Body of pancreas (tissue), 4 donors: Measurements from ENCODE around the gene KCNIP4. TPM values are rescaled to one million over a fixed set of nuclear protein-coding genes. Genes with fewer than 3 reads are reported as not detected.
A peak's percentile ranks its signal among the peaks of the same experiment; 100 is the strongest.

Experiments
- ATAC-seq: fragments of 150-250 bp; one replicate; pipeline ENCODE4 v1.9.1; 2016
- DNase-seq, 4 donors: peaks; one replicate each; pipeline ENCODE4 v3.0.0-alpha.2; 2019
- H3K27ac ChIP-seq, 4 donors: fragments of 200-600 bp; sonication (generic); 1 replicate in 3 of 4; 2 replicates in 1 of 4; pipeline versions ENCODE4 v1.5.1 to v1.6.1; 2016 to 2019; ENCODE audit warnings: mild to moderate bottlenecking in 1 of 4, mixed read lengths in 1 of 4, moderate library complexity in 1 of 4
- H3K27me3 ChIP-seq, 2 donors: fragments of 200-600 bp; sonication (generic); one replicate each; pipeline ENCODE4 v1.6.0; 2016; ENCODE audit warnings: mild to moderate bottlenecking in 1 of 2
- H3K36me3 ChIP-seq, 2 donors: fragments of 200-600 bp; sonication (generic); replicated peaks in 1 of 2; 2 replicates each; pipeline ENCODE4 v1.5.1; 2016; ENCODE audit warnings: low read depth in 2 of 2; ENCODE audit not compliant: insufficient read depth in 1 of 2
- H3K4me1 ChIP-seq: fragments of 200-600 bp; sonication (generic); one replicate; pipeline ENCODE4 v1.6.0; 2016
- H3K4me3 ChIP-seq, 2 donors: fragments of 200-600 bp; sonication (generic); 1 replicate in 1 of 2; 2 replicates in 1 of 2; pipeline ENCODE4 v1.5.1; 2016 to 2019
- H3K9me3 ChIP-seq, 3 donors: fragments of 200-600 bp; sonication (generic); 1 replicate in 2 of 3; 2 replicates in 1 of 3; pipeline ENCODE4 v1.5.1; 2016
- POLR2A ChIP-seq, 3 donors: fragments of 450-650 bp; IDR thresholded peaks; one replicate each; pipeline ENCODE4 v1.6.1; 2016; ENCODE audit warnings: antibody characterized with exemption in 3 of 3, mild to moderate bottlenecking in 2 of 3
- WGBS, 2 donors: methylation state at CpG; one replicate each; pipeline ENCODE4 v1.1.5; 2017; 5-methylcytosine and 5-hydroxymethylcytosine counted together
- intact Hi-C: fragments of 100-400 bp; cut with DNase I; formaldehyde crosslinking; loops from one replicate; pipeline ENCODE4 v1.15.1; 2023
- total RNA-seq, 2 donors: library from RNA; depleted of rRNA; stranded (reverse); fragments of >200 nt; gene quantifications; one replicate each; pipeline ENCODE4 v1.1.0, GENCODE V29; 2016
- TF ChIP-seq, protein P1 (sequence below), 7 experiments: fragments of 450-650 bp in 4 of 7; fragments of 200-600 bp in 3 of 7; sonication (generic) in 3 of 7; IDR thresholded peaks; one replicate each; pipeline ENCODE4 v1.5.1; 2016 to 2019; ENCODE audit warnings: antibody characterized with exemption in 7 of 7

KCNIP4 gene
- total RNA-seq, 2 donors from 2014 or later, result not detected

DNA sequence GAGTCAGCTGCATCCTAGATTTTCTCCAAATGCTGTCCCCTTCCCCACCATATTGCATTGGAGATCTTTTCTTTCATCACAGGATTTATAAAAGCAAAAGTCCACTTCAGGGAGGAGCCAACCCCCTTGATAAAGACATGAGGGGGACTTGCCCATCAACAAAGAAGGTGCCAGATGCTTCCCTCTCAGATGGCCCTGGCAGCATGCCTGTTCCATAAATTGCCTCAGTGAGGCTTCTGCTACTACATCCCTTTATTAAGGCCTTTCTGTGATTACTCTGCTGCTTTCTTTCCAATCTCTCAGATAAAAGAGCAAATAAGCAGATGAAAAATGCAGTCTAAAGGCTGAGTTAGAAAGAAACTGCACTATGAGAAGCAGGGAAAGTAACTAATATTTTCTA, 736.7 kb downstream of the KCNIP4 start:
- DNase-seq (no peak), ATAC-seq (no peak)
- H3K9me3 ChIP-seq, result no peaks in the 10 kb centered on the region
- H3K4me3 ChIP-seq, result no peak overlapping the region
- intact Hi-C loops, result no loop called here
- no peaks in the 10 kb centered on the region for H3K36me3 ChIP-seq
- no peaks in the 10 kb centered on the region for H3K4me1 ChIP-seq
- H3K27me3 ChIP-seq, result no peaks in the 10 kb centered on the region
- no peak overlapping the region for H3K27ac ChIP-seq
- TF ChIP-seq, protein P1, sequence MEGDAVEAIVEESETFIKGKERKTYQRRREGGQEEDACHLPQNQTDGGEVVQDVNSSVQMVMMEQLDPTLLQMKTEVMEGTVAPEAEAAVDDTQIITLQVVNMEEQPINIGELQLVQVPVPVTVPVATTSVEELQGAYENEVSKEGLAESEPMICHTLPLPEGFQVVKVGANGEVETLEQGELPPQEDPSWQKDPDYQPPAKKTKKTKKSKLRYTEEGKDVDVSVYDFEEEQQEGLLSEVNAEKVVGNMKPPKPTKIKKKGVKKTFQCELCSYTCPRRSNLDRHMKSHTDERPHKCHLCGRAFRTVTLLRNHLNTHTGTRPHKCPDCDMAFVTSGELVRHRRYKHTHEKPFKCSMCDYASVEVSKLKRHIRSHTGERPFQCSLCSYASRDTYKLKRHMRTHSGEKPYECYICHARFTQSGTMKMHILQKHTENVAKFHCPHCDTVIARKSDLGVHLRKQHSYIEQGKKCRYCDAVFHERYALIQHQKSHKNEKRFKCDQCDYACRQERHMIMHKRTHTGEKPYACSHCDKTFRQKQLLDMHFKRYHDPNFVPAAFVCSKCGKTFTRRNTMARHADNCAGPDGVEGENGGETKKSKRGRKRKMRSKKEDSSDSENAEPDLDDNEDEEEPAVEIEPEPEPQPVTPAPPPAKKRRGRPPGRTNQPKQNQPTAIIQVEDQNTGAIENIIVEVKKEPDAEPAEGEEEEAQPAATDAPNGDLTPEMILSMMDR (IDR thresholded peaks at IDR 0.05), result no peak
- no peak for TF ChIP-seq POLR2A (IDR thresholded peaks at IDR 0.05)

DNA sequence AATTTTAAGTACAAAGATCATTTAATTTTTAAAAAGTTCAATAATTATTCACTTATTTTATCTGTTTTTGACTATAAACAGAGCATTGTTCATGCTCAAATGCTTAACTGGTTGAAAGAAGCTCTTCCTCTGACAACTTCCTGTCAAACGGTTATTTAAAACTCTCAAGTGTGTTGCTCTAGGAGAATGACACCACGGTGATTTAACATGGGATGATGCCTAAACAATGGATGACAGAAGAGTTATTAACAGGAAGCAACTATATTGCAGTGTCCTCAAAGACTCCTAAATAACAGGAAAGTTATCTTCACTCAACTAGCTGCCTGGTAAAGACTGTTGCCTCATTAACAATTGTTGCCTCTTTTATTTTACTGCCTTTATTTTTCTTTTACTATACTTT, 738.7 kb downstream of the KCNIP4 start:
- no peak overlapping the region for H3K4me3 ChIP-seq
- no peaks in the 10 kb centered on the region for H3K36me3 ChIP-seq
- H3K27ac ChIP-seq, result no peak overlapping the region
- no peaks in the 10 kb centered on the region for H3K4me1 ChIP-seq
- no peak for TF ChIP-seq POLR2A (IDR thresholded peaks at IDR 0.05)
- TF ChIP-seq, protein P1 (IDR thresholded peaks at IDR 0.05), result no peak
- ATAC-seq, result no peak
- intact Hi-C loops, result no loop called here
- no peaks in the 10 kb centered on the region for H3K27me3 ChIP-seq
- H3K9me3 ChIP-seq, result no peaks in the 10 kb centered on the region
- 28 to 34% methylated on average over 2 of the region's 2 CpGs for WGBS, 2 donors
- no peak for DNase-seq

DNA sequence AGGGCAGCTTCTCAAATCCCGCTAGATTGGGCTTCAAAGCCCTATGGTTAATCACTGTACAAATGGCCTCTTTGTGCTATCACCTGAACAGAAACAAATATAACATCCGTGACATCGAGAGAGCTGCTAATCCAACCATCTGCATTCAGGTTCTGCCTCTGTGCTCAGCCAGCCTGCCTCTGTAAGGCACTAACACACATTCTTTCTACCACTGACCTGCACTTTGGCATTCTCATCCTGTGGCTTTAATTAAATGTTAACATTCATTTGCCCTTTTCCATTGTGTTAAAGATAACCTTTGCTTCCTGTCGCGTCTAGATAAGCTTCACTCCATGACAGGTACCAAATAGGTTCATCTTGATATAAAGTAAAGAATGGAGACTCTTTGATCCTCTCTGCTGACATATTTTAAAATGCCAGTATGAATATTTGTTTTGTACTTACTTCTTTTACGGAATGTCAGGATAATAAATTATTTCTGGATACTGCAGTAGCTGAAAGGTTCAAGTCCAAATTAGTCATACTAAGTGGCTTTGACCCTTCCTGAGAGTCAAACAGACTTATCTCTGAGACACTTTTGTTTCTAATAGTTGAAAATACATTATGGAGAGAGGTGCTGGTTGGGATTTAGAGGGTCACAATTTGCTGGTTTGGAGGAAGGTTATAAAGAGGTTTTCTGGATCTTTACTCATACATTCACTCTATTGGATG, 742.6 kb downstream of the KCNIP4 start:
- no peaks in the 10 kb centered on the region for H3K4me1 ChIP-seq
- H3K36me3 ChIP-seq, result no peaks in the 10 kb centered on the region
- DNase-seq, result no peak
- no peak overlapping the region for H3K27ac ChIP-seq
- ATAC-seq, result peak; percentile 24
- no peak overlapping the region for H3K4me3 ChIP-seq
- H3K9me3 ChIP-seq, result no peaks in the 10 kb centered on the region
- intact Hi-C loops, result no loop called here
- TF ChIP-seq, protein P1 (IDR thresholded peaks at IDR 0.05), result no peak
- 11% methylated on average over 6 of the region's 6 CpGs for WGBS, 2 donors
- H3K27me3 ChIP-seq, result no peaks in the 10 kb centered on the region

DNA sequence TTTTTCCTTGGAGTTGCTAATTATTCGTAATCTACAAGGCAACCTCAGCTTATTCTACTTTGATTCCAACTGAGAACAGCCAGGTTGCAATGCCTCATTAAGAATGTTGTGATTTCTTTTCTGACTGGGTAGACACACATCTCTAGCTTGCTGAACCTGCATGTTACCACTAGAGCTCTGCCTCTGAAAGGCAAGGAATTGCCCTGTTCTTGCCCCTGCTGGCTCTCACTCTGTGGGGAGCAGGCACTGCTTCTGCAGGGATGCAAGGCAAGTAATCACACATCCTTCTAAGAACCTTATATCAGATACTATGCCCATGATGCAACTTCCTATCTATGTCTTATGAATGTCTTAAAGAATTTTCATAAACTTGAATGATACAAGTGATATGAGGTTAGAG, 745.2 kb downstream of the KCNIP4 start:
- no peaks in the 10 kb centered on the region for H3K4me1 ChIP-seq
- no peak overlapping the region for H3K27ac ChIP-seq
- no peak overlapping the region for H3K4me3 ChIP-seq
- ATAC-seq (no peak), DNase-seq (no peak)
- no peaks in the 10 kb centered on the region for H3K27me3 ChIP-seq
- WGBS, 2 donors, result 55 to 62% methylated on average over 1 of the region's 1 CpG
- TF ChIP-seq, protein P1 (IDR thresholded peaks at IDR 0.05), result no peak
- TF ChIP-seq POLR2A (IDR thresholded peaks at IDR 0.05), result no peak
- H3K9me3 ChIP-seq, result no peaks in the 10 kb centered on the region
- intact Hi-C loops, result no loop called here
- H3K36me3 ChIP-seq, result no peaks in the 10 kb centered on the region

DNA sequence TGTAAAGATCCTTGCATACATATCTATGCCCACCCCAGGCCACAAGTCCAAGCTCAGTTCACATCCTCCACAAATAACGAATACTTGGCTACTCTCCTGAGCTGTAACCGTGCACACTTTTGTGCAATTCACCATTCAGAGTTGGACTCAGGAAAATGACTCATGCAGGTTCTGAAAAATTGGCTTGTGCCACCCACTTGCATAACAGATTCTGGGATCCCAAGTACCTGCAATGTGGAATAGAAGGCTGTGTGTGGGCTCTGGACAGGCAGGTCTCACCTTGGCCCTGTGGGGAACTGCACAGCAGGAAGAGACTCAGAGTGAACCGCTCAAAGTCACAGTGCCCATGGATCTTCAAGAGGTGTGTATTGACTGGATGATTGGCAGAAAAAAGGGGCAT, 745.6 kb downstream of the KCNIP4 start:
- DNase-seq (no peak), ATAC-seq (no peak)
- intact Hi-C loops, result no loop called here
- Histone ChIP-seq H3K36me3 (no peaks in the 10 kb centered on the region), H3K27me3 (no peaks in the 10 kb centered on the region), H3K4me3 (no peak overlapping the region), H3K27ac (no peak overlapping the region), H3K9me3 (no peaks in the 10 kb centered on the region), H3K4me1 (no peaks in the 10 kb centered on the region)
- WGBS, 2 donors, result 75 to 88% methylated on average over 1 to 3 of the region's 3 CpGs
- TF ChIP-seq, protein P1 (IDR thresholded peaks at IDR 0.05), result no peak
- TF ChIP-seq POLR2A (IDR thresholded peaks at IDR 0.05), result no peak
